NB4 (cell line): ENCODE measurements around the gene AK2.

ENCODE experiments used
- DNase-seq: peaks from one replicate; pipeline ENCODE4 v3.0.0; 2010; ENCODE audit warnings: low read depth
- H3K4me3 ChIP-seq: one replicate; pipeline ENCODE4 v1.5.1; 2011; ENCODE audit warnings: mild to moderate bottlenecking, low read depth, low read length, moderate library complexity
- CTCF ChIP-seq: IDR thresholded peaks from one replicate; pipeline ENCODE4 v1.5.1; 2012; ENCODE audit warnings: low read depth, low read length
- MAX ChIP-seq: IDR thresholded peaks from 2 replicates; pipeline ENCODE4 v1.6.1; 2011; ENCODE audit warnings: low read depth, low read length
- MYC ChIP-seq: IDR thresholded peaks from 2 replicates; pipeline ENCODE4 v1.6.1; 2011; ENCODE audit warnings: low read depth, low read length
- POLR2A ChIP-seq: IDR thresholded peaks from 2 replicates; pipeline ENCODE4 v1.6.1; 2011; ENCODE audit warnings: mild to moderate bottlenecking; ENCODE audit not compliant: insufficient read length; ENCODE audit errors: extremely low read depth

Gene AK2

GRCh38 chr1:32992489-32993323, 44.0 kb downstream of the AK2 start:
- peak; percentile 99 for DNase-seq
- TF ChIP-seq MYC, result 0 out of 2 replicates have a peak, but pooled peaks have one; percentile 52
- no peak for TF ChIP-seq CTCF
- H3K4me3 ChIP-seq, result no peak overlapping the region

- TF ChIP-seq POLR2A (no peak), CTCF (no peak), MAX (no peak), MYC (no peak)
- H3K4me3 ChIP-seq, result no peak overlapping the region
- DNase-seq, result peak; percentile 35
Observed at GRCh38 chr1:32991819-32992488, 44.7 kb downstream of the AK2 start.

- no peak overlapping the region for H3K4me3 ChIP-seq
- no peak for TF ChIP-seq MAX
- TF ChIP-seq CTCF, result no peak
- TF ChIP-seq MYC, result no peak
- TF ChIP-seq POLR2A, result no peak
- no peak for DNase-seq
Observed at GRCh38 chr1:32991386-32991785, 45.3 kb downstream of the AK2 start.

- TF ChIP-seq POLR2A, result no peak
- TF ChIP-seq CTCF, result no peak
- TF ChIP-seq MYC, result no peak
- no peak for TF ChIP-seq MAX
- no peak overlapping the region for H3K4me3 ChIP-seq
- no peak for DNase-seq
Observed at GRCh38 chr1:32990887-32991286, 45.8 kb downstream of the AK2 start.

GRCh38 chr1:32989160-32990050, 47.3 kb downstream of the AK2 start:
- DNase-seq, result peak; percentile 90
- TF ChIP-seq MYC, result 0 out of 2 replicates have a peak, but pooled peaks have one; percentile 12
- no peak for TF ChIP-seq CTCF
- TF ChIP-seq MAX, result no peak
- no peak overlapping the region for H3K4me3 ChIP-seq
